Ascending aorta (tissue), 2 donors: Measurements from ENCODE around the gene TMEM109. TPM values are rescaled to one million over a fixed set of nuclear protein-coding genes. Genes with fewer than 3 reads are reported as not detected.

Experiments
- DNase-seq, 2 donors: peaks; one replicate each; pipeline ENCODE4 v3.0.0-alpha.2; 2019; ENCODE audit warnings: low spot score in 2 of 2
- H3K27ac ChIP-seq, 2 donors: fragments of 200-600 bp; sonication (generic); one replicate each; pipeline ENCODE4 v1.5.1; 2016 to 2017; ENCODE audit warnings: mild to moderate bottlenecking in 1 of 2
- H3K27me3 ChIP-seq: fragments of 200-600 bp; sonication (generic); one replicate; pipeline ENCODE4 v1.5.1; 2017
- H3K36me3 ChIP-seq, 2 donors: fragments of 200-600 bp; sonication (generic); one replicate each; pipeline ENCODE4 v1.5.1; 2016
- H3K4me1 ChIP-seq, 2 donors: fragments of 200-600 bp; sonication (generic); one replicate each; pipeline ENCODE4 v1.5.1; 2016 to 2017; ENCODE audit warnings: mild to moderate bottlenecking in 1 of 2
- H3K4me3 ChIP-seq, 2 donors: fragments of 200-600 bp; sonication (generic); one replicate each; pipeline ENCODE4 v1.5.1; 2016 to 2017; ENCODE audit warnings: mild to moderate bottlenecking in 1 of 2
- H3K9me3 ChIP-seq, 2 donors: fragments of 200-600 bp; sonication (generic); one replicate each; pipeline ENCODE4 v1.5.1; 2016
- intact Hi-C: fragments of 100-400 bp; cut with DNase I; formaldehyde crosslinking; loops from one replicate; pipeline ENCODE4 v1.15.1; 2023
- total RNA-seq: library from RNA; depleted of rRNA; stranded (reverse); fragments of >200 nt; gene quantifications from one replicate; pipeline ENCODE4 v1.1.0, GENCODE V29; 2016
- TF ChIP-seq, protein P1 (sequence below), 3 experiments: fragments of 200-600 bp in 2 of 3; fragments of 450-650 bp in 1 of 3; sonication (generic) in 2 of 3; IDR thresholded peaks; one replicate each; pipeline ENCODE4 v1.5.1; 2016 to 2019; ENCODE audit warnings: antibody characterized with exemption in 3 of 3, mild to moderate bottlenecking in 1 of 3, moderate library complexity in 1 of 3

TMEM109 gene
- total RNA-seq, 1 donor from 2014 or later: 238 TPM

DNA sequence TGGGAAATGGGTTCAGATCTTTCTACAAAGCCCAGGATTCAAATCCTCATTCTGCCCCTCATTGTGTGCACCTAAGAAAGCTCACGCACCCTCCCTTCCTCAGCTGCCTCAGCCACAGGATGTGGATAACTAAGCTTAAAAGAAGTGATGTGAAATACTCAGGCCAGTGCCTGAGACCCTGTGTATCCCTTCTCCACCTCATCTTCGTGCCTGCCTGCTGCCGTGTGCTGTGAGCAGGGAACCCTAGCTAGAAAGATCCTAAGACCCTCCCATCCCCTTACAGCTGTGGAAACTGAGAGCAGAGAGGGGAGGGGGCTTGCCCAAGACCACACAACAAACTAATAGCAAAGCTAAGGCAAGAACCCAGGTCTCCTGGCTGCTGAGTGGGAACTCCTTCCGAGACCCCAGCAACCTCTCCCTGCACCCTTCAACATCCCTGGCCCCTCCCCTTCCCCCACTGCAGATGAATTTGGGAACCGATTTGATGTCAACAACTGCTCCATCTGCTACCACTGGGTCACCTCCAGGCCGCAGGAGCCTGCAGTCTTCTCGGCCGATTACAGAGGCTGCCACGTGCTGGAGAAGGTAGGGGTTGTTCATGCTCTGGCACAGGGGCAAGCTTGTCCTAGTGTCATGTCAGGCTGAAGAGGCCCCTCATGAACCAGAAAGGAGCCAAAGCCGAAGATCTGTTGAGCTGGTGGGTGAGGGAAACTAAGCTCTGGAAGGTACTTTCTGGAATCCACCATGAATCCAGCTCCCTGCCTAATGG is 45.1 kb upstream of the TMEM109 start:
- intact Hi-C loops: no loop called here
- H3K4me1 ChIP-seq: no peaks in the 10 kb centered on the region
- TF ChIP-seq, protein P1, sequence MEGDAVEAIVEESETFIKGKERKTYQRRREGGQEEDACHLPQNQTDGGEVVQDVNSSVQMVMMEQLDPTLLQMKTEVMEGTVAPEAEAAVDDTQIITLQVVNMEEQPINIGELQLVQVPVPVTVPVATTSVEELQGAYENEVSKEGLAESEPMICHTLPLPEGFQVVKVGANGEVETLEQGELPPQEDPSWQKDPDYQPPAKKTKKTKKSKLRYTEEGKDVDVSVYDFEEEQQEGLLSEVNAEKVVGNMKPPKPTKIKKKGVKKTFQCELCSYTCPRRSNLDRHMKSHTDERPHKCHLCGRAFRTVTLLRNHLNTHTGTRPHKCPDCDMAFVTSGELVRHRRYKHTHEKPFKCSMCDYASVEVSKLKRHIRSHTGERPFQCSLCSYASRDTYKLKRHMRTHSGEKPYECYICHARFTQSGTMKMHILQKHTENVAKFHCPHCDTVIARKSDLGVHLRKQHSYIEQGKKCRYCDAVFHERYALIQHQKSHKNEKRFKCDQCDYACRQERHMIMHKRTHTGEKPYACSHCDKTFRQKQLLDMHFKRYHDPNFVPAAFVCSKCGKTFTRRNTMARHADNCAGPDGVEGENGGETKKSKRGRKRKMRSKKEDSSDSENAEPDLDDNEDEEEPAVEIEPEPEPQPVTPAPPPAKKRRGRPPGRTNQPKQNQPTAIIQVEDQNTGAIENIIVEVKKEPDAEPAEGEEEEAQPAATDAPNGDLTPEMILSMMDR (IDR thresholded peaks at IDR 0.05): no peak
- no peaks in the 10 kb centered on the region for H3K9me3 ChIP-seq
- H3K4me3 ChIP-seq: no peak overlapping the region
- H3K36me3 ChIP-seq: no peaks in the 10 kb centered on the region
- no peaks in the 10 kb centered on the region for H3K27me3 ChIP-seq
- DNase-seq: peak in 1 of 2 donors; percentile 58
- H3K27ac ChIP-seq: no peak overlapping the region

DNA sequence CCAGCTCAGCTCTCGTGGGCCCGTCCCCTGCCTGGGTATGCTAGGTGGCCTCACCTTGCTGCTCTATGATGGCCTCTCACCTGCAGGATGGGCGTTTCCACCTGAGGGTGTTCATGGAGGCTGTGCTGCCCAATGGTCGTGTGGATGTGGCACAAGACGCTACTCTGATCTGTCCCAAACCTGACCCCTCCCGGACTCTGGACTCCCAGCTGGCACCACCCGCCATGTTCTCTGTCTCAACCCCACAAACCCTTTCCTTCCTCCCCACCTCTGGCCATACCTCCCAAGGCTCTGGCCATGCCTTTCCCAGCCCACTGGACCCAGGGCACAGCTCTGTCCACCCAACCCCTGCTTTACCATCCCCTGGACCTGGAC is 44.5 kb upstream of the TMEM109 start:
- Histone ChIP-seq H3K27ac (no peak overlapping the region), H3K27me3 (no peaks in the 10 kb centered on the region), H3K9me3 (no peaks in the 10 kb centered on the region), H3K4me3 (no peak overlapping the region), H3K4me1 (no peaks in the 10 kb centered on the region), H3K36me3 (no peaks in the 10 kb centered on the region)
- TF ChIP-seq, protein P1 (IDR thresholded peaks at IDR 0.05): no peak
- peak in 1 of 2 donors; percentile 52 for DNase-seq
- intact Hi-C loops: no loop called here

DNA sequence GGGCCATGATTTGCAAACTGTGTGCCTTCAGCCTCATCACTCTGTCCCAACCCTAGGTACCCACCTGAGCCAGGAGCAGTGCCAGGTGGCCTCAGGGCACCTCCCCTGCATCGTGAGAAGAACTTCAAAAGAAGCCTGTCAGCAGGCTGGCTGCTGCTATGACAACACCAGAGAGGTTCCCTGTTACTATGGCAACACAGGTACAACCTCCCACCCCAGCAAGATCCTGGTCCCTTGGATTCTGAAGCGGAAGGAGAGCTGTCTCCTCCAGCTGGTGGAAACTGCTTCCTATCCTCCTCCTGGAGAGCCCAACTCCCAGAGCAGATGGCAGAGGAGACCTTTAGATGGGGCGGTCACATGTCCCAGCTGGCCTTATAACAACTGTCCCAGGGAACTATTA is 43.7 kb upstream of the TMEM109 start:
- TF ChIP-seq, protein P1 (IDR thresholded peaks at IDR 0.05): no peak
- Histone ChIP-seq H3K4me3 (no peak overlapping the region), H3K4me1 (no peaks in the 10 kb centered on the region), H3K36me3 (no peaks in the 10 kb centered on the region), H3K9me3 (no peaks in the 10 kb centered on the region), H3K27me3 (no peaks in the 10 kb centered on the region), H3K27ac (no peak overlapping the region)
- peak in 1 of 2 donors; percentile 44 for DNase-seq
- intact Hi-C loops: no loop called here

DNA sequence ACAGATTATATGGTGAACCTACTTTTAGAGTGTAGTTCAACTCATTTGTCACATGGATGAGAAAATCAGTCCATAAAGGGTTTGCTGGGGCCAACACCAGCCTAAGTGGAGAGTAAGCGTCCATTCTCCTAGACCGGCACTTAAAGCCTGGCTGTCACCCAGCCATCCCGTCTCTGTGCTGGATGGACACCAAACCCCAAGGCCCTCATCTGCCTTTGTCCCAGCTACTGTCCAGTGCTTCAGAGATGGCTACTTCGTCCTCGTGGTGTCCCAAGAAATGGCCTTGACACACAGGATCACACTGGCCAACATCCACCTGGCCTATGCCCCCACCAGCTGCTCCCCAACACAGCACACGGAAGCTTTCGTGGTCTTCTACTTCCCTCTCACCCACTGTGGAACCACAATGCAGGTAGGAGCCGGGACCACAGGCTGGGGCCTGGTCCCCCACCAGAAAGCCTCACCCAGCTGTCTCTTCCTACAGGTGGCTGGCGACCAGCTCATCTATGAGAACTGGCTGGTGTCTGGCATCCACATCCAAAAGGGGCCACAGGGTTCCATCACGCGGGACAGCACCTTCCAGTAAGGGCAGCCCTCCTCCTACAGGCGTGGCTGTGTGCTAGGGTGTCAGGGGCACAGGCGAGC is 43.1 kb upstream of the TMEM109 start:
- TF ChIP-seq, protein P1 (IDR thresholded peaks at IDR 0.05): no peak
- H3K9me3 ChIP-seq: no peaks in the 10 kb centered on the region
- no peak overlapping the region for H3K4me3 ChIP-seq
- H3K27me3 ChIP-seq: no peaks in the 10 kb centered on the region
- intact Hi-C loops: no loop called here
- no peaks in the 10 kb centered on the region for H3K4me1 ChIP-seq
- H3K27ac ChIP-seq: no peak overlapping the region
- DNase-seq: peak in 1 of 2 donors; percentile 51
- H3K36me3 ChIP-seq: no peaks in the 10 kb centered on the region

DNA sequence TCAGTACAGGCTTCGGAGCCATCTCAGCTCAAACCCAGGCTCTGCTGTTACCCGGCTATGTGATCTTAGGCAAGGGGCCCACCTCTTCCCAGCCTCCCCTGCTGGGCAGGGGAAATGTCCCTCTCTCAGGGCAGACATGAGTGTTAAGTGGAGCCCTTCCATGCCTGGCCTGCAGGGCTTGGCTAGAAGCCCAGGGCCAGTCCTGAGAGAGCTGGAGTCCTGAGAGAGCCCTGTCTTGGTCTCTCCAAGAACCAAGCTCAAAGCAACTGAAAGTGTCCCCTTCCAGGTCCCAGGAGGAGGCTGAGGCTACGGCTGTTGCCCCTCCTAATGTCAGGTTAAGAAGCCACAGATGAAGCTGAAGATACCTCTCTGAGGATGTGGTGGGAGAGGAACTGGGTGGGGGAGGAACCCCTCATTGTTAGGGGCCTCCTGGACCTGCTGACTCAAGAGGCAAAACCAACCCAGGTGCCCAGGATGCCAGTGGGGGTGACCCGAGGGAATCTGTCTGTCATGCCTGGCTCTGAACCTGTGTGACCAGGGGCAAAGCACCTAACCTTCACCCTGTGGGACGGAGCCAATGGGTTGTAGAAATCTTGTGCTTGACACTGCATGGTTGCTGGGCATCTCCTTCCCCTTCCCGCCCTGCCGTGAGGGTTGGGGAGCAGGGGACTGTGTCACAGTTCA is 42.4 kb upstream of the TMEM109 start:
- peak in 1 of 2 donors; percentile 47 for DNase-seq
- no peaks in the 10 kb centered on the region for H3K9me3 ChIP-seq
- H3K36me3 ChIP-seq: no peaks in the 10 kb centered on the region
- H3K27me3 ChIP-seq: no peaks in the 10 kb centered on the region
- H3K27ac ChIP-seq: no peak overlapping the region
- H3K4me1 ChIP-seq: no peaks in the 10 kb centered on the region
- TF ChIP-seq, protein P1 (IDR thresholded peaks at IDR 0.05): no peak
- no peak overlapping the region for H3K4me3 ChIP-seq
- intact Hi-C loops: no loop called here
